ENCODE data around the gene TEAD2. TPM values are rescaled to one million over a fixed set of nuclear protein-coding genes. Genes with fewer than 3 reads are reported as not detected.

Gene TEAD2
- total and polyA plus RNA-seq, 2 donors from 2014 or later: 15.7 to 30.2 TPM

DNA sequence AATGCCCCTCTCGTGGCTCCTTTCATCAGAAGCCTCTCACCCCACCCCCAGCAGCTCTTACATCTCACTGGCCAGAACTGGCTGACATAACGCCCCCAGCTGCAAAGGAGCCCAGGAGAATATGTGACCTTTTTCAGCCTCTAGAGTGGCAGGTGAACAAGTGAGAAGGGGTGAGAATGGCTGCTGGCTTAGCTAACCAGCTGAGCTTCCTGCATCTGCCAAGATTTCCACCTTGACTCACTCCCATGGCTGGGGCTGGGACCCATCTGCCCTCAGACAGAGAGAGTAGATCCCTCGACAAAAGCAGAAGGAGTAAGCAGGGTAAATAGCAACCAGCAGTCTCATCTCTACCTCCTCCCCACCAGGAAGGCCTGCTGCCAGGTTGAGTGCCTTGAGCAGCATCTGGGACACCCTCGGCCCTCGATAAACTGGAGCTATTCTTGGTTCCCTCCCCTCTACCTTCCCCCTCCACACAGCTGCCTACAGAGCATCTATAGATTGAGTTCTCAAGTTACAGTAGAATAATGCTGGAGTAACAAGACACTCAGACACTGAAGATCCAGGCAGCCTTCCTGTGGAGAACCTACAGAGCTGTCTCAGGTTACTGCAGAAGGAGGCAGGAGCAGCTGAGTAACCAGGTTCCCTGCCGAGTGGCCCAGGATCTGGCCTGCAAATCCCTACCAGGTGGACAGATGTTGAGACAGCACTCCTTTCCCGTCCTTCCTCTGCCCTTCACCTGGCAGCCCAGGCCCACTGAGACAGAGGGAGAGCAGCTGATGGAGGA is 41.4 kb upstream of the TEAD2 start:
- no peak overlapping the region for H3K9ac ChIP-seq (ENCODE audit: low read length in 3 of 3)
- intact Hi-C loops (cut with DNase I): no loop called here
- TF ChIP-seq, protein P1, sequence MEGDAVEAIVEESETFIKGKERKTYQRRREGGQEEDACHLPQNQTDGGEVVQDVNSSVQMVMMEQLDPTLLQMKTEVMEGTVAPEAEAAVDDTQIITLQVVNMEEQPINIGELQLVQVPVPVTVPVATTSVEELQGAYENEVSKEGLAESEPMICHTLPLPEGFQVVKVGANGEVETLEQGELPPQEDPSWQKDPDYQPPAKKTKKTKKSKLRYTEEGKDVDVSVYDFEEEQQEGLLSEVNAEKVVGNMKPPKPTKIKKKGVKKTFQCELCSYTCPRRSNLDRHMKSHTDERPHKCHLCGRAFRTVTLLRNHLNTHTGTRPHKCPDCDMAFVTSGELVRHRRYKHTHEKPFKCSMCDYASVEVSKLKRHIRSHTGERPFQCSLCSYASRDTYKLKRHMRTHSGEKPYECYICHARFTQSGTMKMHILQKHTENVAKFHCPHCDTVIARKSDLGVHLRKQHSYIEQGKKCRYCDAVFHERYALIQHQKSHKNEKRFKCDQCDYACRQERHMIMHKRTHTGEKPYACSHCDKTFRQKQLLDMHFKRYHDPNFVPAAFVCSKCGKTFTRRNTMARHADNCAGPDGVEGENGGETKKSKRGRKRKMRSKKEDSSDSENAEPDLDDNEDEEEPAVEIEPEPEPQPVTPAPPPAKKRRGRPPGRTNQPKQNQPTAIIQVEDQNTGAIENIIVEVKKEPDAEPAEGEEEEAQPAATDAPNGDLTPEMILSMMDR (IDR thresholded peaks at IDR 0.05; ENCODE audit: borderline replicate concordance, extremely low read depth, insufficient read depth): no peak
- no peak for FAIRE-seq
- no peaks in the 10 kb centered on the region for H3K27me3 ChIP-seq (ENCODE audit: control insufficient read depth, insufficient read depth, low read length)
- H3K27ac ChIP-seq (ENCODE audit: low read depth in 2 of 2, low read length in 2 of 2): no peak overlapping the region
- no peak overlapping the region for H3K4me3 ChIP-seq (ENCODE audit: low read length in 3 of 3)
- no peaks in the 10 kb centered on the region for H3K36me3 ChIP-seq (ENCODE audit: control insufficient read depth in 2 of 3, insufficient read depth in 3 of 3, low read length in 3 of 3)
- H3K4me1 ChIP-seq (ENCODE audit: control insufficient read depth in 2 of 3, insufficient read depth in 2 of 3, low read depth in 1 of 3, low read length in 3 of 3): no peaks in the 10 kb centered on the region
- H3K9me3 ChIP-seq (ENCODE audit: control insufficient read depth in 2 of 3, insufficient read depth in 1 of 3, low read length in 3 of 3): no peaks in the 10 kb centered on the region
- peak in 3 of 5 donors; percentile 73 to 90 (median 74) for DNase-seq

DNA sequence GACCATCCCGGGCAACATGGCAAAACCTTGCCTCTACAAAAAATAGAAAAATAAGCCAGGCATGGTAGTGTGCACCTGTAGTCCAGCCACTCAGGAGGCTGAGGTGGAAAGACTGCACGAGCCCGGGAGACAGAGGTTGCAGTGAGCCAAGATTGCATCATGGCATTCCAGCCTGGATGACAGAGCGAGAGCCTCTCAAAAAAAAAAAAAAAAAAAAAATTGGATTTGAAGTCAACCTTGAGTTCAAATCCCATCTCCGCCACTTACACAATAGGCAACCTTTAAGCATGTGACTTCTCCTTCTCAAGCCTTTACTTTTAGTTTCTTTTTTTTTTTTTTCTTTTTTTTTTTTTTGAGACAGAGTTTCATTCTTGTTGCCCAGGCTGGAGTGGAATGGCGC is 37.8 kb upstream of the TEAD2 start:
- peak in 1 of 5 donors; percentile 18 for DNase-seq
- Histone ChIP-seq H3K9ac (ENCODE audit: low read length in 3 of 3) (no peak overlapping the region), H3K9me3 (ENCODE audit: control insufficient read depth in 2 of 3, insufficient read depth in 1 of 3, low read length in 3 of 3) (no peaks in the 10 kb centered on the region), H3K4me1 (ENCODE audit: control insufficient read depth in 2 of 3, insufficient read depth in 2 of 3, low read depth in 1 of 3, low read length in 3 of 3) (no peaks in the 10 kb centered on the region), H3K36me3 (ENCODE audit: control insufficient read depth in 2 of 3, insufficient read depth in 3 of 3, low read length in 3 of 3) (no peaks in the 10 kb centered on the region), H3K27me3 (ENCODE audit: control insufficient read depth, insufficient read depth, low read length) (no peaks in the 10 kb centered on the region), H3K27ac (ENCODE audit: low read depth in 2 of 2, low read length in 2 of 2) (no peak overlapping the region), H3K4me3 (ENCODE audit: low read length in 3 of 3) (no peak overlapping the region)
- intact Hi-C loops (cut with DNase I): no loop called here
- FAIRE-seq: no peak
- TF ChIP-seq, protein P1 (IDR thresholded peaks at IDR 0.05; ENCODE audit: borderline replicate concordance, extremely low read depth, insufficient read depth): no peak

GRCh38 chr19:49398931-49399330 is 36.7 kb upstream of the TEAD2 start:
- FAIRE-seq: no peak
- no peak for DNase-seq
- TF ChIP-seq, protein P1 (IDR thresholded peaks at IDR 0.05; ENCODE audit: borderline replicate concordance, extremely low read depth, insufficient read depth): no peak
- H3K36me3 ChIP-seq (ENCODE audit: control insufficient read depth in 2 of 3, insufficient read depth in 3 of 3, low read length in 3 of 3): no peaks in the 10 kb centered on the region
- H3K27ac ChIP-seq (ENCODE audit: low read depth in 2 of 2, low read length in 2 of 2): no peak overlapping the region
- no peak overlapping the region for H3K9ac ChIP-seq (ENCODE audit: low read length in 3 of 3)
- H3K4me3 ChIP-seq (ENCODE audit: low read length in 3 of 3): no peak overlapping the region
- intact Hi-C loops (cut with DNase I): loop anchor here (10.0 kb wide), 1 partner anchor 46 kb away; the partner anchor contains the start of gene SLC17A7
- no peaks in the 10 kb centered on the region for H3K4me1 ChIP-seq (ENCODE audit: control insufficient read depth in 2 of 3, insufficient read depth in 2 of 3, low read depth in 1 of 3, low read length in 3 of 3)
- H3K27me3 ChIP-seq (ENCODE audit: control insufficient read depth, insufficient read depth, low read length): no peaks in the 10 kb centered on the region
- no peaks in the 10 kb centered on the region for H3K9me3 ChIP-seq (ENCODE audit: control insufficient read depth in 2 of 3, insufficient read depth in 1 of 3, low read length in 3 of 3)
